SK-N-DZ (cell line): Measurements from ENCODE around the gene DAPK1.
A peak's percentile ranks its signal among the peaks of the same experiment; 100 is the strongest.
"Not testable (repeated sequence)": the region's sequence is repeated elsewhere in the genome, so short reads cannot be mapped to it uniquely, and the experiment has no call there.

Source experiments
- DNase-seq: peaks from one replicate; pipeline ENCODE4 v3.0.0-alpha.2; 2015; ENCODE audit warnings: low spot score

Gene DAPK1

GRCh38 chr9:87542141-87542540 lies 44.5 kb downstream of the DAPK1 start:
- DNase-seq: no peak

GRCh38 chr9:87543251-87543650 lies 45.6 kb downstream of the DAPK1 start:
- no peak for DNase-seq

- DNase-seq: no peak
Observed at GRCh38 chr9:87545858-87546257, 48.2 kb downstream of the DAPK1 start.

- DNase-seq: no peak
Observed at GRCh38 chr9:87546704-87547103, 49.0 kb downstream of the DAPK1 start.

GRCh38 chr9:87547671-87548081 lies 50.0 kb downstream of the DAPK1 start:
- peak; percentile 15 for DNase-seq

- DNase-seq: no peak
Observed at GRCh38 chr9:87548159-87548558, 50.5 kb downstream of the DAPK1 start.

- not testable (repeated sequence) for DNase-seq
Observed at GRCh38 chr9:87549088-87549487, 51.4 kb downstream of the DAPK1 start.

GRCh38 chr9:87549791-87550190 lies 52.1 kb downstream of the DAPK1 start:
- DNase-seq: no peak

GRCh38 chr9:87550253-87550954 lies 52.7 kb downstream of the DAPK1 start:
- DNase-seq: no peak

- DNase-seq: peak; percentile 54
Observed at GRCh38 chr9:87551772-87552217, 54.1 kb downstream of the DAPK1 start.

GRCh38 chr9:87554171-87554910 lies 56.7 kb downstream of the DAPK1 start:
- DNase-seq: peak; percentile 37

GRCh38 chr9:87554976-87555375 lies 57.3 kb downstream of the DAPK1 start:
- DNase-seq: no peak

- DNase-seq: no peak
Observed at GRCh38 chr9:87556039-87556438, 58.4 kb downstream of the DAPK1 start.

GRCh38 chr9:87556821-87557220 lies 59.2 kb downstream of the DAPK1 start:
- peak; percentile 9 for DNase-seq

GRCh38 chr9:87557996-87558395 lies 60.3 kb downstream of the DAPK1 start:
- peak; percentile 73 for DNase-seq

GRCh38 chr9:87558606-87559190 lies 61.0 kb downstream of the DAPK1 start:
- DNase-seq: no peak

GRCh38 chr9:87562062-87562461 lies 64.4 kb downstream of the DAPK1 start:
- DNase-seq: no peak

- no peak for DNase-seq
Observed at GRCh38 chr9:87562530-87563170, 65.0 kb downstream of the DAPK1 start.

- no peak for DNase-seq
Observed at GRCh38 chr9:87564111-87564510, 66.4 kb downstream of the DAPK1 start.

- DNase-seq: no peak
Observed at GRCh38 chr9:87564791-87565241, 67.1 kb downstream of the DAPK1 start.

GRCh38 chr9:87567001-87567400 lies 69.3 kb downstream of the DAPK1 start:
- no peak for DNase-seq

- no peak for DNase-seq
Observed at GRCh38 chr9:87567571-87567970, 69.9 kb downstream of the DAPK1 start.
